B cell (primary cell): ENCODE results near the gene BABAM2. TPM values are rescaled to one million over a fixed set of nuclear protein-coding genes. Genes with fewer than 3 reads are reported as not detected.
"Not testable (repeated sequence)": the region's sequence is repeated elsewhere in the genome, so short reads cannot be mapped to it uniquely, and the experiment has no call there.

Experiments used
- ATAC-seq: fragments of 200-7000 bp; cut with Tn5 transposase; one replicate; pipeline ENCODE4 v1.10.0; 2021; ENCODE audit warnings: low read depth, mild to moderate bottlenecking, moderate number of reproducible peaks, moderate library complexity
- CTCF ChIA-PET: fragments of 350-600 bp; sonication (Branson Sonifier 250); formaldehyde crosslinking; loops from one replicate; lab custom pipeline; 2021; ENCODE audit warnings: antibody characterized with exemption, inconsistent platforms; lab: Charles Lee
- POLR2A ChIA-PET: fragments of 350-600 bp; sonication (Branson Sonifier 250); formaldehyde crosslinking; loops from one replicate; lab custom pipeline; 2021; ENCODE audit warnings: antibody characterized with exemption; lab: Charles Lee
- DNase-seq: peaks from one replicate; pipeline ENCODE4 v3.0.0; 2013
- H2AFZ ChIP-seq: 2 replicates; pipeline ENCODE4 v1.6.1; 2012; ENCODE audit warnings: mild to moderate bottlenecking, low read depth, low read length; ENCODE audit not compliant: insufficient read depth, poor library complexity, severe bottlenecking
- H3K27ac ChIP-seq, 2 donors: 1 replicate in 1 of 2; 2 replicates in 1 of 2; pipeline ENCODE4 v1.5.1; 2012 to 2013; ENCODE audit warnings: low read length in 2 of 2, mild to moderate bottlenecking in 2 of 2, moderate library complexity in 1 of 2
- H3K27me3 ChIP-seq, 4 experiments: fragments of 200-600 bp in 1 of 4; sonication (generic) in 1 of 4; replicated peaks in 1 of 4; 1 replicate in 2 of 4; 2 replicates in 2 of 4; pipeline versions ENCODE4 v1.6.1 to v1.7.0; 2013 to 2016; ENCODE audit warnings: low read length in 3 of 4, mild to moderate bottlenecking in 2 of 4, mixed read lengths in 1 of 4, moderate library complexity in 1 of 4; ENCODE audit not compliant: insufficient read depth in 4 of 4, control insufficient read depth in 3 of 4; ENCODE audit errors: control extremely low read depth in 1 of 4
- H3K36me3 ChIP-seq, 2 experiments: replicated peaks in 1 of 2; 1 replicate in 1 of 2; 2 replicates in 1 of 2; pipeline versions ENCODE4 v1.6.1 to v1.7.1; 2013; ENCODE audit warnings: low read length in 1 of 2; ENCODE audit not compliant: insufficient read depth in 2 of 2, control insufficient read depth in 1 of 2; ENCODE audit errors: control extremely low read depth in 1 of 2, extremely low read depth in 1 of 2
- H3K4me1 ChIP-seq, 2 donors: fragments of 200-600 bp in 1 of 2; sonication (generic) in 1 of 2; 1 replicate in 1 of 2; 2 replicates in 1 of 2; pipeline versions ENCODE4 v1.5.1 to v1.6.1; 2013 to 2017; ENCODE audit warnings: low read length in 2 of 2; ENCODE audit not compliant: control insufficient read depth in 2 of 2, insufficient read depth in 2 of 2
- H3K4me2 ChIP-seq: replicated peaks from 2 replicates; pipeline ENCODE3; 2012; ENCODE audit warnings: mild to moderate bottlenecking, low read depth, low read length; ENCODE audit not compliant: poor library complexity, severe bottlenecking
- H3K4me3 ChIP-seq, 5 experiments: fragments of 200-600 bp in 1 of 5; sonication (generic) in 1 of 5; 1 replicate in 3 of 5; 2 replicates in 2 of 5; pipeline versions ENCODE4 v1.5.1 to v1.7.0; 2011 to 2016; ENCODE audit warnings: low read length in 4 of 5, mild to moderate bottlenecking in 4 of 5, low read depth in 2 of 5, control low read depth in 1 of 5, moderate library complexity in 1 of 5; ENCODE audit not compliant: insufficient read depth in 1 of 5; ENCODE audit errors: control extremely low read depth in 1 of 5, extremely low read depth in 1 of 5
- H3K79me2 ChIP-seq: fragments of 200-600 bp; sonication (generic); one replicate; pipeline ENCODE4 v1.6.0; 2016; ENCODE audit warnings: low read length; ENCODE audit not compliant: control insufficient read depth, insufficient read depth
- H3K9ac ChIP-seq: fragments of 200-600 bp; sonication (generic); 2 replicates; pipeline ENCODE4 v1.6.1; 2017; ENCODE audit warnings: mild to moderate bottlenecking, low read length, moderate library complexity
- H3K9me3 ChIP-seq, 3 donors: one replicate each; pipeline versions ENCODE4 v1.6.1 to v1.7.1; 2013; ENCODE audit warnings: low read length in 2 of 3; ENCODE audit not compliant: control insufficient read depth in 2 of 3, insufficient read depth in 1 of 3; ENCODE audit errors: control extremely low read depth in 1 of 3
- H4K20me1 ChIP-seq: 2 replicates; pipeline ENCODE4 v1.6.0; 2012; ENCODE audit warnings: mild to moderate bottlenecking, low read length; ENCODE audit not compliant: insufficient read depth, control insufficient read depth, poor library complexity, severe bottlenecking
- H3K27ac Mint-ChIP-seq: one replicate; pipeline ENCODE4 v1.8.0; 2021; ENCODE audit warnings: mixed read lengths
- H3K27me3 Mint-ChIP-seq: one replicate; pipeline ENCODE4 v1.8.0; 2021; ENCODE audit warnings: mixed read lengths
- H3K4me1 Mint-ChIP-seq: one replicate; pipeline ENCODE4 v1.8.0; 2021; ENCODE audit warnings: mixed read lengths
- H3K4me3 Mint-ChIP-seq: one replicate; pipeline ENCODE4 v1.8.0; 2021; ENCODE audit warnings: mixed read lengths
- H3K9me3 Mint-ChIP-seq: one replicate; pipeline ENCODE4 v1.8.0; 2022; ENCODE audit warnings: mixed read lengths; ENCODE audit not compliant: insufficient read depth
- EZH2 ChIP-seq: IDR thresholded peaks from 2 replicates; pipeline ENCODE4 v1.6.1; 2012; ENCODE audit warnings: borderline replicate concordance, low read depth, mild to moderate bottlenecking, moderate library complexity, low read length; ENCODE audit not compliant: insufficient read depth, poor library complexity, severe bottlenecking
- WGBS: methylation state at CpG from one replicate; pipeline ENCODE4 v1.1.5; 2013; ENCODE audit warnings: missing lambda C conversion rate; ENCODE audit not compliant: insufficient coverage; 5-methylcytosine and 5-hydroxymethylcytosine counted together
- intact Hi-C: fragments of 100-400 bp; cut with micrococcal nuclease; formaldehyde crosslinking; loops from one replicate; pipeline ENCODE4 v1.10.0; 2022
- polyA plus RNA-seq: library from polyadenylated mRNA; depleted of rRNA; stranded (reverse); fragments of >200 nt; gene quantifications from 2 replicates; pipeline ENCODE4 v1.2.3, GENCODE V29; 2012
- total RNA-seq, 2 donors: library from RNA; stranded (reverse); fragments of 120-200 nt in 1 of 2; gene quantifications; 1 replicate in 1 of 2; 2 replicates in 1 of 2; pipeline versions ENCODE4 v1.2.3 to v1.2.4, GENCODE V29; 2013 to 2022
- TF ChIP-seq, protein P1 (sequence below): fragments of 200-600 bp; IDR thresholded peaks from one replicate; pipeline ENCODE4 v1.8.0; 2022; ENCODE audit warnings: antibody characterized with exemption, mild to moderate bottlenecking

Gene BABAM2
- total and polyA plus RNA-seq, 2 donors (not counting 1 experiment from before 2014, with no cell fraction given) = 22.3 to 69.6 TPM

DNA sequence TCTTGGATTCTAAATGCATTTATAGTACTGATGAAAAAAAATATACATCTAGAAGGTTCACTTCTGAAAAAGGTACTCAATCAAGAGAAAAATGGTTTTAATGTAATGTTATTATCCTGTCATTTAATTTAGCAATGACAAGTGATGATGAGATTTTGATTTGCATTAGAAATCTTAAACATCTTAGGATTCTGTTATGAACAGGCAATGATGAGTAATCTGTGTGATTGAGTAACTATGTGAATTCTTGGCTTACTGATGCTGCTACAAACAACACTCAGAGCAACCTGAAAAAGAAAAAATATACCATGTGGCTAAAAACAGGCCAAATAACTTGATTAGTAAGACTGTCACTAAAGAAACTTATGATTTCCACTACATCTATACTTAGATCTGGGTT, 30.4 kb upstream of the BABAM2 start:
- intact Hi-C loops = no loop called here
- H4K20me1 ChIP-seq = no peaks in the 10 kb centered on the region
- no peak overlapping the region for H3K27ac Mint-ChIP-seq
- no peaks in the 10 kb centered on the region for H3K4me1 Mint-ChIP-seq
- ATAC-seq (no peak), DNase-seq (no peak)
- H3K27ac ChIP-seq = no peak overlapping the region
- H3K9me3 Mint-ChIP-seq = peaks cover 4% of the 10 kb centered on the region
- no peaks in the 10 kb centered on the region for H3K4me1 ChIP-seq
- no peak overlapping the region for H3K4me3 Mint-ChIP-seq
- no peak overlapping the region for H3K4me2 ChIP-seq
- no peak overlapping the region for H3K4me3 ChIP-seq
- H3K36me3 ChIP-seq = no peaks in the 10 kb centered on the region
- H3K9ac ChIP-seq = no peak overlapping the region
- H3K27me3 Mint-ChIP-seq = peaks cover 7% of the 10 kb centered on the region
- peaks cover 3 to 9% (median 6%) of the 10 kb centered on the region in 3 donors for H3K9me3 ChIP-seq
- POLR2A ChIA-PET = no interaction called here
- TF ChIP-seq EZH2 = no peak
- TF ChIP-seq, protein P1, sequence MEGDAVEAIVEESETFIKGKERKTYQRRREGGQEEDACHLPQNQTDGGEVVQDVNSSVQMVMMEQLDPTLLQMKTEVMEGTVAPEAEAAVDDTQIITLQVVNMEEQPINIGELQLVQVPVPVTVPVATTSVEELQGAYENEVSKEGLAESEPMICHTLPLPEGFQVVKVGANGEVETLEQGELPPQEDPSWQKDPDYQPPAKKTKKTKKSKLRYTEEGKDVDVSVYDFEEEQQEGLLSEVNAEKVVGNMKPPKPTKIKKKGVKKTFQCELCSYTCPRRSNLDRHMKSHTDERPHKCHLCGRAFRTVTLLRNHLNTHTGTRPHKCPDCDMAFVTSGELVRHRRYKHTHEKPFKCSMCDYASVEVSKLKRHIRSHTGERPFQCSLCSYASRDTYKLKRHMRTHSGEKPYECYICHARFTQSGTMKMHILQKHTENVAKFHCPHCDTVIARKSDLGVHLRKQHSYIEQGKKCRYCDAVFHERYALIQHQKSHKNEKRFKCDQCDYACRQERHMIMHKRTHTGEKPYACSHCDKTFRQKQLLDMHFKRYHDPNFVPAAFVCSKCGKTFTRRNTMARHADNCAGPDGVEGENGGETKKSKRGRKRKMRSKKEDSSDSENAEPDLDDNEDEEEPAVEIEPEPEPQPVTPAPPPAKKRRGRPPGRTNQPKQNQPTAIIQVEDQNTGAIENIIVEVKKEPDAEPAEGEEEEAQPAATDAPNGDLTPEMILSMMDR = no peak
- H2AFZ ChIP-seq = no peak overlapping the region
- CTCF ChIA-PET = no interaction called here
- H3K79me2 ChIP-seq = no peaks in the 10 kb centered on the region
- H3K27me3 ChIP-seq = no peaks in the 10 kb centered on the region

DNA sequence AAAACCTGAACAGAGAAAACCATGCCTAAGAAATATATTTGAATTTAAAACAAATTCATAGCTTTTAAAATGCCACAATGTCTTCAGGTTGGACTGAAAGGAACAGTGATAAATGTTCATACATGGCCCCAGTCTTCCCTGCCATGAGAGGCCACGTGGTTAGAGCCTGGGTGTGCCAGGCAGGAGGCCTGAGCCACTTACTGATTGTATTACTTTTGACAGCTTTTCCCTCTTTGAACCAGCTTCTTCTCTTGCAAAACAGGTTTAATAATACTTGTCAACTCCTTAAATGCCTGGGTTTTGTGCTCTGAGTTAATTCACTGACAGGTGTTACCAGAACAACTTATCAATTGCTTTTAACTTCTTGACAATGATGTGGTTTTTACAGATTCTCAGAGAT, 27.4 kb upstream of the BABAM2 start:
- POLR2A ChIA-PET = no interaction called here
- CTCF ChIA-PET = no interaction called here
- Histone ChIP-seq H3K36me3 (no peaks in the 10 kb centered on the region), H3K27ac (no peak overlapping the region), H4K20me1 (no peaks in the 10 kb centered on the region), H2AFZ (no peak overlapping the region), H3K4me3 (no peak overlapping the region), H3K79me2 (no peaks in the 10 kb centered on the region), H3K27me3 (no peaks in the 10 kb centered on the region), H3K4me2 (no peak overlapping the region), H3K9me3 (peaks cover 1 to 3% (median 2%) of the 10 kb centered on the region in 3 donors), H3K9ac (no peak overlapping the region), H3K4me1 (no peaks in the 10 kb centered on the region)
- DNase-seq (no peak), ATAC-seq (no peak)
- intact Hi-C loops = no loop called here
- no peak overlapping the region for H3K4me3 Mint-ChIP-seq
- peaks cover 14% of the 10 kb centered on the region for H3K27me3 Mint-ChIP-seq
- H3K27ac Mint-ChIP-seq = no peak overlapping the region
- no CpG with 5 or more reads among the region's 1 CpG for WGBS
- H3K4me1 Mint-ChIP-seq = no peaks in the 10 kb centered on the region
- H3K9me3 Mint-ChIP-seq = no peaks in the 10 kb centered on the region
- TF ChIP-seq, protein P1 = no peak
- TF ChIP-seq EZH2 = no peak

DNA sequence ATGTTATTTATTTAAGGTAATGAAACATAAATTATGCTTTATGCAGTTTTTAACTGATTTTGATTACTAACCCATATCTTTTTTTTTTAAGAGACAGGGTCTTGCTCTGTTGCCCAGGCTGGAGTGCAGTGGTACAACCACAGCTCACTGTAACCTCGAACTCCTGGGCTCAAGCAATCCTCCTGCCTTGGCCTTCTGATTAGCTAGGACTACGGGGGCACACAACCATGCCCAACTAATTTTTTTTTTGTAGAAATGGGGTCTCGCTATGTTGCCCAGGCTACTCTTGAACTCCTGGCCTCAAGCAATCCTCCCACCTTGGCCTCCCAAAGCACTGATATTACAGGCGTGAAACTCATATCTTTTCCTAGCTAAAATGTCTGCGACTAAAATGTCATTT, 26.6 kb upstream of the BABAM2 start:
- POLR2A ChIA-PET, intact Hi-C loops, H3K27ac ChIP-seq, H3K27ac Mint-ChIP-seq, ATAC-seq, H3K79me2 ChIP-seq, H3K4me2 ChIP-seq, H3K9me3 ChIP-seq, H3K4me3 ChIP-seq, H4K20me1 ChIP-seq, H3K36me3 ChIP-seq, DNase-seq, H2AFZ ChIP-seq, H3K4me1 ChIP-seq, H3K27me3 ChIP-seq, H3K4me3 Mint-ChIP-seq, H3K4me1 Mint-ChIP-seq, H3K9me3 Mint-ChIP-seq, H3K9ac ChIP-seq: not testable (repeated sequence)
- 93% methylated on average over 3 of the region's 5 CpGs for WGBS
- peaks cover 14% of the 10 kb centered on the region for H3K27me3 Mint-ChIP-seq
- CTCF ChIA-PET = interaction anchor here (0.7 kb wide), 1 partner anchor 589 kb away, joined by 3 read pairs; no protein-coding TSS in a partner anchor
